ELF-1 (cell line): ENCODE results near the gene FBXO46.

Source experiments
- DNase-seq: peaks from one replicate; pipeline ENCODE4 v3.0.0-alpha.2; 2016; ENCODE audit warnings: low read depth, low spot score

The FBXO46 gene

DNA sequence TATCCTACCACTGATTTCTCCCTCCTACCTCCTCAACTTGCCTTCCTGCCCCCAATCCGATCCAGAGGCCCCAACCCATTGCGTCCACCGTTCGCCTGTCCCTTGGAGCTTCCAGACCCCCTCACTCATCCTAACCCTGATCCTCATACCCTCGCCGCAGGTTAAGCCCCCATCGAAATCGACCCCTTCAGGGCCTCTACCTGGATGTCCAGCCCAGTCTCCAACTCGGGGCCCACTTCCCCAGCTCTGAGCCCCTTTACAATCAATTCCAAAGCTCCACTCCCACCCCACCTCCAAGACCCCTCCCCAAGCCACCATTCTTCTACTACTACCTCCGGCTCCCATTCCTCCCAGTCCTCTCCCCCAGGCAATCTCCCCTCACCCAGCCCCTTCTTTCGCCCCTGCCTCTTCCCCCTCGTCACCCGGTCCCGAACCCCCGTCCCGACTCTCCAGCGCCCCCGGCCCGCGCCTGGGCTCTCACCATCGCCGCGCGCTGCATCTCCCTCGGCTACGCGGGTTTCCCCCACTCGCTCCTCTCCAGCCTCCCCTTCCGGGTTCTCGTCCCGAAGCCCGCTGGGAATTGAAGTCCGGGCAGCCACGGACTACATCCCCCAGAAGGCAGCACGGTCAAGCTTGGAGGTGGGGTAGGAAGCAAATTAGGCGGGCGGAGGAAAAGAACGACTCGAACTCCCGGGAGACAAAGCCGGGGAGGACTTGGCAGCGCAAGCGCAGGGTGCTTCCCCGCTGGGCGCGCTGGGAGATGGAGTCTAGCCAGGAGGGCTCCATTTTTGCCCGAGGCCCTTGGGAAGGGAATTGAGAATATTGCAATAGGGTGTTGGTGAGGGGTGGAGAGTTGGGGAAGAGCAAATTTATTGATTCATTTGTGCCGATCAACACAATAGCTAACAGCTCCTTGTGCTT, at the start of gene FBXO46:
TSS of gene FBXO46 (minus strand) at position 529 of the 921 bp plus-strand sequence. CDS start 17,401 bp downstream, outside the sequence.
- peak; percentile 99 for DNase-seq

GRCh38 chr19:45780146-45780447, 49.4 kb upstream of the FBXO46 start:
- DNase-seq = peak; percentile 22

DNA sequence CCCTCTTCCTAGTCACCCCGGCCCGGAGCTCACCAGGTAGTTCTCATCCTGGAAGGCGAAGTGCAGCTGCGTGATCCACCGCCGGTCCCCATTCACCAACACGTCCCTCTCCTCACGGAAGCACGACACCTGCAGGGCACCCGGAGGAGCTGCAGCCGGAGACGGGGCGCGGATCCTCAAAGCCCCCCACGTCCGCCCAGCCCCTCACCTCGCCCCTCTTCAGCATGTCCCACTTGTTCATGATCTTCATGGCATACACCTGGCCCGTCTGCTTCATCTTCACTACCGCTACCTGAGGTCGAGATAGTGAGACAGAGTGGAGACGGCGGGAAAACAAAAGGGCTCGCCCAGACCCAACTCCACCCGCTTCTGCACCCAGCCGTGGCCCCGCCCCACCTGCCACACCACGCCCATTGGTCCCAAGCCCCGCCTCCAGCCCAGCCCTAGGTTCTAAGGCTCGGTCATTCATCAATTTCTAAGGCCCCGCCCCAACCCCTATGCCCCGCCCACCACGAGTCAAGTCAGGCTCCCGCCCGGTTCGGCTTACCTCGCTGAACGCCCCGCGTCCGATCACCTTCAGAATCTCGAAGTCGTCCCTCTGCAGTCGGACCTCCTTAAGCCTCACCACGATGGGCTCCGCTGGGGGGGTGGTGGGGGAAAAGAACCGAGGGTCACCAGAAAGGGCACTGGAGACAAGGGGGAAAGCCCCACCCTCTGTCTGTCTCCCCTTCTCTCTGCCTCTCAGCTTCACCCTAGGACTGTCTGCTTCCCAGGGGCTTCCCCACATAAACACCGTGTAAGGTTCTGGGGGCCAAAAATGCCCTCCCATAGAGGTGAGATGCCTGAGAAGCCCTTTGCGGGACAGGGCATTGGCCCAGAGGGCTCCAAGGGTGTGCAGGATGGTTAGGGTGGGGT, 48.8 kb upstream of the FBXO46 start:
- DNase-seq = peak; percentile 95

DNA sequence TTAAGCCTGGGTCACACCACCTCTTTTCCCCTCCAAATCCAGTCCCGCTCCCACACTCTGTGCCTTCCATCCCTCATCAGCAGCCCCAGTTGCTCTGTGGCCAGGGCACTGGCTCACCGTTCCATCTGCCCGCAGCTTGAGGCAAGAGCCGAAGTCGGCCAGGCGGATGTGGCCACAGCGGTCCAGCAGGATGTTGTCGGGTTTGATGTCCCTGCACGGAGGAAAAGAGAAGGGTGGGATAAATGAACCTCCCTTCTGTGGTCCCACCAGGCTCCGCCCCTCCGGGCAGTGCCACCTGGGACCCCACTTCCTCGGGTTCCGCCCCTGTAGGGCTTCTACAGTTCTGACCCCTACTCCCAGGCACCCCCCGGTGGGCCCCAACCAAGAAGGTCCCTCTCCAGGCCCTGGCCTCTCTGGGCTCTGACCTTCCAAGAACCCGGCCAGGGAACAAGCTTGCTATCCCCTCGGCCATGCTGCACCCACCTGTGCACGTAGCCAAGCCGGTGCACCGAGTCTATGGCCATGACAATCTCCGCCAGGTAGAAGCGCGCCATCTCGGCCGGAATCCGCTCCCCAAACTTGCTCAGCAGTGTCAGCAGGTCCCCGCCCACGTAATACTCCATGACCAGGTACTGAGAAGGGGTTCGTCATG, 47.4 kb upstream of the FBXO46 start:
- no peak for DNase-seq

DNA sequence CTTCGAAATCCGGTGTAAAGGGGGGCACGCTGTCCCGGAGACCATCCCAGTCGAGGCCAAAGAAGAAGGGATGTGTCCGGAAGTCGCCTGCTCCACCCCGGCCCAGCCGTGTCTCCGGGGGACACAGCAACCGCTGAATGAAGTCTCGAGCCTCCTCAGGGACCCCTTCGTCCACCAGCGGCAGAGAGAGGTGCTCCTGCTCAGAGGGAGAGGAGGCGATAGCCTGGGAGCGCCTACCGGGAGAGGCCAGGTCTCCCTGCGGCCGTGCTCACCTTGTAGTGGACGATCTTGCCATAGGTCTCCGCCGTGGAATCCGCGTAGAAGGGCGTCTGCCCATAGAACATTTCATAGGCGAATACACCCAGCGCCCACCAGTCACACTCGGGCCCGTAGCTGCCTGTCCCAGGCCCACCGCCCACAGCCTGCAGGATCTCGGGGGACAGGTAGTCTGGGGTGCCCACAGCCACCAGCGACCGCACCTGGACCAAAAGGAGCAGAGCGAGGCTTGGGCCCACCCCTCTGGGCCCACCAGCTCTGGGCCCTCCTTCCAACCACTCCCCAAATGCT, 46.8 kb upstream of the FBXO46 start:
- DNase-seq = no peak

- peak; percentile 80 for DNase-seq
Measured at GRCh38 chr19:45774765-45775164, 44.1 kb upstream of the FBXO46 start.

GRCh38 chr19:45773384-45773783, 42.7 kb upstream of the FBXO46 start:
- no peak for DNase-seq

DNA sequence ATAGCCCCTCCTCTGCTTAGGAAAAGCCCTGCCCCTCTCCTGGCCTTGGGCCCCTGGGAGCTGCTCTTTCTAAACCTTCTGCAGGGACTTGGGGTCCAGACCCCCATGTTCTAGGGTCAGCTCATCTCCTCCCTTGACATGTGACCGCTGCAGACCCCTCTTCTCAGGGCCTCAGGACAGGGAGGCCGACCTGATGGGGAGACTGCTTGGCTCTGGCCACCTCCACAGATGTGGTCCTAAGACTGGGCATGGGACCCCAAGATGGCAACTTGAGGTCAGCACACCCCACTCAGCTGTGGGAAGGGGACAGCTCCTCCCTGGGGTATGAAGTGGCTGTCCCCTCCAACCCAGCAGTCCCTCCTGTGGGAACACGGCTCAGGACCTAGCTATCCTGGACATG, 42.2 kb upstream of the FBXO46 start:
- no peak for DNase-seq

- peak; percentile 40 for DNase-seq
Measured at GRCh38 chr19:45772130-45772840, 41.6 kb upstream of the FBXO46 start.

- DNase-seq = peak; percentile 46
Measured at GRCh38 chr19:45771311-45771933, 40.7 kb upstream of the FBXO46 start.

GRCh38 chr19:45770192-45771101, 39.8 kb upstream of the FBXO46 start:
- peak; percentile 99 for DNase-seq

DNA sequence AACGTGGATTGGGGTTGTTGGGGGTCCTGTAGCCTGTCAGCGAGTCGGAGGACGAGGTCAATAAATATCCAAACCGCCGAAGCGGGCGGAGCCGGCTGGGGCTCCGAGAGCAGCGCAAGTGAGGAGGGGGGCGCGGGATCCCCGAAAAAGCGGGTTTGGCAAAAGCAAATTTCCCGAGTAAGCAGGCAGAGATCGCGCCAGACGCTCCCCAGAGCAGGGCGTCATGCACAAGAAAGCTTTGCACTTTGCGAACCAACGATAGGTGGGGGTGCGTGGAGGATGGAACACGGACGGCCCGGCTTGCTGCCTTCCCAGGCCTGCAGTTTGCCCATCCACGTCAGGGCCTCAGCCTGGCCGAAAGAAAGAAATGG, 39.1 kb upstream of the FBXO46 start:
- DNase-seq = no peak

GRCh38 chr19:45768984-45769782, 38.5 kb upstream of the FBXO46 start, which contains the start of gene SIX5:
Gene SIX5 (minus strand): TSS chr19:45769252. CDS start chr19:45768844, 408 bp downstream.
- DNase-seq = peak; percentile 100

DNA sequence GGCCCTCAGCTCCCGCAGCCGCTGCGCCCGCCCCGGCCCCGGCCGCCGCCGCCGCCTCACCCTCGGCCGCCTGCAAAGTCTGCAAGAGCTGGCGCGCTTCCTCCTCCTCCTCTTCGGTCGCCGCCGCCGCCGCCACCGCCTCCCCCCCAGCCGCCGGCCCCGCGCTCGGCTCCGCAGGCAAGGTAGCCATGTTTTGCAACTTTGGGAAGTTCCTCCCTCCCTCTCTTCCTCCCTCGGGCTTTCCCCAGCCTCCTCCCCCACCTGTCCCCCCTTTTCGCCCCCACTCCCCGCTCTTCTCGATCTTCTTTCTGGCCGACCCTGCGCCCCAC, 37.9 kb upstream of the FBXO46 start:
- DNase-seq = no peak

GRCh38 chr19:45767881-45768654, 37.4 kb upstream of the FBXO46 start:
- DNase-seq = peak; percentile 80

DNA sequence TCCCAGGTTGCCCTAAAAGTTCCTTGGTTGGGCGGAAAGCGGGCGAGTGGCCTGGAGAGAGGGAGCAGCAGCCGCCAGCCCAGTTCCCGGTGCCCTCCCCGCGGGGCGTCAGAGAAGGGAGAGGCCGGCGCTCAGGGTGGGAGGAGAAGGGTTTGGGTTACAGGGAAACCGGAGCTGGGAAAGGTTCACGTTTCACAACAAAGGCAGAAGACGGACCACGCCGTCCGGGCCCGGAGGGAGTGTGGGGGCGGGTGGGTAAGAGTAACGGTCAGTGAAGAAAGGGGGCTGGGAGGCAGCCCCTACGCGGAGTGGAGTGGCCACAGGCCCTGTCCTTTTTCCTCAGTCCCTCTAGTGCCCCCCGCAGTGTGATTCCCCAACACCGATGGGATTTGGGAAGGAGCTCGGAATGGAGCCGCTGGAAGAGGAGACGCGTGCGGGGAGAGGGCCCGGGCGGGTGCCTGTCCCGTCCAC, 36.7 kb upstream of the FBXO46 start:
- peak; percentile 86 for DNase-seq

DNA sequence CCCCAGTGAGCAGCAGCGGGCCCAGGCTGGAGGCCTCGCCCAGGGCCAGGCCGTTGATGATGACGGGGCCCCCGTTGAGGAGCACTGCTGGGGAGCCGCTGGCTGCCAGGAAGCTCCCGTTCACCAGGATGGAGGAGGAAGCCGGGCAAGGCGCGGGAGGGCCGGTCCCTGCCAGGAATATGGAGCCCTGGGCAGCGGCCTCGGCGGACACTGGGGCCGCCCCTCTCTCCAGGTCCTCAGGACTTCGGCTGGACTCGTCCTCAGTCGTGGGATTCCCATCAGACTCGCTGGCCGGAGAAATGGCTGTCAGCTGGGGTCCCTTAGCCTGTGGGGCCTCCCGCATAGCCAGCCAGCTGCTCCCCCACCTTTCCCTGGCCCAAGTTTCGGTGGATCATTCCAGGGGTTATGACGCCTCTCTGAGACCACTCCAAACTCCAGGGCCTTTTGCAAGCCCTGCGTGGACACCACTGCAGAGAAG, 36.2 kb upstream of the FBXO46 start:
- no peak for DNase-seq
